IMR-90 (cell line): Measurements from ENCODE around the gene ABI3. TPM values are rescaled to one million over a fixed set of nuclear protein-coding genes. Genes with fewer than 3 reads are reported as not detected.

Experiments used
- ATAC-seq: fragments of 200-7000 bp; cut with Tn5 transposase; 2 replicates; pipeline ENCODE4 v1.9.1; 2020; ENCODE audit warnings: low read depth, mild to moderate bottlenecking, moderate library complexity
- BruUV-seq: library from RNA; stranded (reverse); fragments of 400-500 nt; replicated peaks from 2 replicates; lab custom pipeline; 2021; lab: Mats Ljungman, UMichigan
- CTCF ChIA-PET: fragments of 300-600 bp; formaldehyde crosslinking; extraction: SDS; loops from one replicate; lab custom pipeline; 2021; ENCODE audit warnings: antibody characterized with exemption; lab: Yijun Ruan, JAX
- POLR2A ChIA-PET: fragments of 300-600 bp; sonication (Branson Sonifier 250); formaldehyde crosslinking; loops from one replicate; lab custom pipeline; 2022; ENCODE audit warnings: antibody characterized with exemption; ENCODE audit not compliant: unreplicated experiment; lab: Charles Lee
- DNase-seq: peaks from one replicate; pipeline ENCODE4 v3.0.0; 2013
- H2AFZ ChIP-seq: replicated peaks from 2 replicates; pipeline ENCODE3; 2013; ENCODE audit warnings: low read length, mild to moderate bottlenecking; ENCODE audit not compliant: poor library complexity
- H2AK5ac ChIP-seq: 2 replicates; pipeline ENCODE4 v1.6.1; 2013; ENCODE audit warnings: low read depth, low read length, inconsistent platforms
- H2AK9ac ChIP-seq: replicated peaks from 2 replicates; pipeline ENCODE3; 2013; ENCODE audit warnings: mild to moderate bottlenecking, low read depth, low read length, moderate library complexity; ENCODE audit not compliant: poor library complexity
- H2BK120ac ChIP-seq: 2 replicates; pipeline ENCODE4 v1.6.1; 2013; ENCODE audit warnings: low read depth, low read length, inconsistent platforms
- H2BK15ac ChIP-seq: 3 replicates; pipeline ENCODE4 v1.6.1; 2013; ENCODE audit warnings: low read depth, low read length, inconsistent platforms
- H2BK20ac ChIP-seq: 2 replicates; pipeline ENCODE4 v1.6.1; 2013; ENCODE audit warnings: low read depth, mild to moderate bottlenecking, inconsistent platforms, low read length, moderate library complexity
- H2BK5ac ChIP-seq: 2 replicates; pipeline ENCODE4 v1.6.1; 2013; ENCODE audit warnings: mild to moderate bottlenecking, low read depth, low read length, inconsistent platforms; ENCODE audit not compliant: poor library complexity, severe bottlenecking
- H3K14ac ChIP-seq: replicated peaks from 2 replicates; pipeline ENCODE4 v1.6.1; 2013; ENCODE audit warnings: low read depth, low read length, inconsistent platforms
- H3K18ac ChIP-seq: 2 replicates; pipeline ENCODE4 v1.6.1; 2013; ENCODE audit warnings: low read depth, low read length, control low read depth
- H3K23ac ChIP-seq: 2 replicates; pipeline ENCODE4 v1.6.1; 2013; ENCODE audit warnings: low read depth, low read length, inconsistent platforms
- H3K27ac ChIP-seq: 2 replicates; pipeline ENCODE4 v1.5.1; 2013; ENCODE audit warnings: mild to moderate bottlenecking, control low read depth, low read length; ENCODE audit not compliant: insufficient read depth
- H3K27me3 ChIP-seq: 2 replicates; pipeline ENCODE4 v1.6.1; 2013; ENCODE audit warnings: low read length; ENCODE audit not compliant: control insufficient read depth, insufficient read depth
- H3K36me3 ChIP-seq: 2 replicates; pipeline ENCODE4 v1.6.1; 2013; ENCODE audit warnings: low read length, mixed read lengths; ENCODE audit not compliant: control insufficient read depth, insufficient read depth
- H3K4ac ChIP-seq: 2 replicates; pipeline ENCODE4 v1.6.1; 2013; ENCODE audit warnings: low read depth, low read length, inconsistent platforms
- H3K4me1 ChIP-seq: 2 replicates; pipeline ENCODE4 v1.6.1; 2013; ENCODE audit warnings: low read length, mixed read lengths; ENCODE audit not compliant: control insufficient read depth, insufficient read depth
- H3K4me2 ChIP-seq: 2 replicates; pipeline ENCODE4 v1.6.1; 2013; ENCODE audit warnings: low read depth, mild to moderate bottlenecking, control low read depth, low read length, moderate library complexity
- H3K4me3 ChIP-seq: 2 replicates; pipeline ENCODE4 v1.5.1; 2013; ENCODE audit warnings: low read depth, mild to moderate bottlenecking, control low read depth, low read length, moderate library complexity; ENCODE audit not compliant: insufficient read depth
- H3K56ac ChIP-seq: 2 replicates; pipeline ENCODE4 v1.6.1; 2013; ENCODE audit warnings: low read length, inconsistent platforms; ENCODE audit not compliant: insufficient read depth; ENCODE audit errors: extremely low read depth
- H3K79me1 ChIP-seq, 2 experiments: 2 replicates each; pipeline ENCODE4 v1.6.1; 2013; ENCODE audit warnings: low read length in 2 of 2, inconsistent platforms in 1 of 2, low read depth in 1 of 2
- H3K9ac ChIP-seq: 2 replicates; pipeline ENCODE4 v1.6.1; 2013; ENCODE audit warnings: low read depth, low read length, control low read depth
- H3K9me1 ChIP-seq: 2 replicates; pipeline ENCODE4 v1.6.1; 2013; ENCODE audit warnings: low read length, inconsistent platforms; ENCODE audit not compliant: insufficient read depth
- H3K9me3 ChIP-seq: 2 replicates; pipeline ENCODE4 v1.6.1; 2013; ENCODE audit warnings: low read length; ENCODE audit not compliant: control insufficient read depth, insufficient read depth
- H4K20me1 ChIP-seq: 2 replicates; pipeline ENCODE4 v1.6.1; 2013; ENCODE audit warnings: low read length, inconsistent platforms; ENCODE audit not compliant: insufficient read depth
- H4K5ac ChIP-seq: 2 replicates; pipeline ENCODE4 v1.6.1; 2013; ENCODE audit warnings: mild to moderate bottlenecking, low read depth, low read length, control low read depth
- H4K8ac ChIP-seq, 2 experiments: 2 replicates each; pipeline ENCODE4 v1.6.1; 2013; ENCODE audit warnings: low read depth in 2 of 2, low read length in 2 of 2, control low read depth in 1 of 2, inconsistent platforms in 1 of 2
- H4K91ac ChIP-seq: 2 replicates; pipeline ENCODE4 v1.6.1; 2013; ENCODE audit warnings: low read depth, low read length, inconsistent platforms; ENCODE audit not compliant: insufficient read depth
- CHD1 ChIP-seq: IDR thresholded peaks from 2 replicates; pipeline ENCODE4 v1.6.1; 2012; ENCODE audit warnings: low read depth, low read length, improper control_type of control experiment
- FOS ChIP-seq: fragments of 150-350 bp; IDR thresholded peaks from 2 replicates; pipeline ENCODE4 v1.6.1; 2016; ENCODE audit warnings: low read depth, low read length
- MAFK ChIP-seq: IDR thresholded peaks from 2 replicates; pipeline ENCODE4 v1.6.1; 2012; ENCODE audit warnings: low read depth, low read length, improper control_type of control experiment
- MAZ ChIP-seq: IDR thresholded peaks from 2 replicates; pipeline ENCODE4 v1.6.1; 2012; ENCODE audit warnings: low read depth, mild to moderate bottlenecking, low read length, improper control_type of control experiment, moderate library complexity, borderline replicate concordance
- POLR2A ChIP-seq: IDR thresholded peaks from 2 replicates; pipeline ENCODE4 v1.6.1; 2012; ENCODE audit warnings: mild to moderate bottlenecking, low read depth, low read length
- RAD21 ChIP-seq: IDR thresholded peaks from 2 replicates; pipeline ENCODE4 v1.6.1; 2012; ENCODE audit warnings: low read length, improper control_type of control experiment
- RCOR1 ChIP-seq: IDR thresholded peaks from 2 replicates; pipeline ENCODE4 v1.6.1; 2012; ENCODE audit warnings: mild to moderate bottlenecking, low read length, improper control_type of control experiment; ENCODE audit not compliant: insufficient replicate concordance
- RFX5 ChIP-seq: IDR thresholded peaks from 2 replicates; pipeline ENCODE4 v1.8.0; 2012; ENCODE audit warnings: low read depth, mild to moderate bottlenecking, low read length, moderate library complexity
- SMC3 ChIP-seq: fragments of 150-350 bp; IDR thresholded peaks from 2 replicates; pipeline ENCODE4 v1.6.1; 2016; ENCODE audit warnings: low read depth, mild to moderate bottlenecking, antibody characterized with exemption, low read length, moderate library complexity
- WGBS, 2 experiments: methylation state at CpG; one replicate each; pipeline versions ENCODE4 v1.1.5 to v1.1.7; 2013; ENCODE audit warnings: missing lambda C conversion rate in 2 of 2; ENCODE audit not compliant: insufficient read length in 1 of 2; ENCODE audit errors: extremely low coverage in 2 of 2; 5-methylcytosine and 5-hydroxymethylcytosine counted together
- dilution Hi-C: fragments of 300-500 bp; cut with HindIII; formaldehyde crosslinking; loops from one replicate; pipeline ENCODE4 v1.14.3; 2018; ENCODE audit warnings: low sequenced_read_pairs; ENCODE audit not compliant: unreplicated experiment
- in situ Hi-C: fragments of 300-500 bp; cut with MboI; formaldehyde crosslinking; loops from 3 replicates; pipeline ENCODE4 v1.14.3; 2019; ENCODE audit warnings: low sequenced_read_pairs, inconsistent platforms, mixed read lengths
- intact Hi-C: fragments of 100-400 bp; cut with micrococcal nuclease; formaldehyde crosslinking; loops from 2 replicates; pipeline ENCODE4 v1.10.0; 2022
- polyA plus RNA-seq, 3 experiments: library from polyadenylated mRNA; depleted of rRNA; stranded (reverse); fragments of >200 nt; gene quantifications; 2 replicates each; pipeline ENCODE4 v1.2.3, GENCODE V29; 2012; ENCODE audit warnings: low replicate concordance in 1 of 3
- total RNA-seq: library from RNA; depleted of rRNA; stranded (reverse); fragments of >200 nt; gene quantifications from 2 replicates; pipeline ENCODE4 v1.2.3, GENCODE V29; 2012
- TF ChIP-seq, protein P1 (sequence below): fragments of 150-350 bp; IDR thresholded peaks from 2 replicates; pipeline ENCODE4 v1.6.1; 2017; ENCODE audit warnings: mild to moderate bottlenecking, antibody characterized with exemption, low read length, low read depth
- TF ChIP-seq, protein P2 (sequence below): fragments of 150-350 bp; IDR thresholded peaks from 2 replicates; pipeline ENCODE4 v1.6.1; 2016; ENCODE audit warnings: low read depth, mild to moderate bottlenecking, low read length, moderate library complexity, borderline replicate concordance
- TF ChIP-seq, protein P3 (sequence below): conservative IDR thresholded peaks from 2 replicates; pipeline ENCODE4 v1.5.1; 2012; ENCODE audit warnings: mild to moderate bottlenecking, low read depth, low read length, improper control_type of control experiment

Gene ABI3
- total and polyA plus RNA-seq, 2 of the 4 experiments (the other 2 are of a cell fraction): 1.1 to 1.2 TPM

DNA sequence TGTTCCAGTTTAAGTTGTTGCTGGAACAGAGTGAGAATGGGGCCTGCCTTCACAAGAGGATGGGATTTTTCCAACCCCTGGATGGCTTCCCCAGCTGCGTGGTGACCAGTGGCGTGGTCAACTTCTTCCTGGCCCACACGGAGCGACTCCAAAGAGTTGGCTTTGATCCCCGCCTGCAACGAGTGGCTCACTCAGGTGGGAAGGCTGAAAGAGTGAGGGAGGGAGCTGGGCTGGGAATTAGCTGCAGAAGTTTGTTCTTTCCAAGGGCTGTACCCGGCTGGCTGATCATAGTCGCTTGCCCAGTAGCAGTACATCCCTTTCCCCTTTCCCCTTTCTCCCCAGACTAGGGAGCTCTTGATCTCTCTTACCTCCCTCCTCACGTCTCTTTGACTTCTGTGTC lies 41.8 kb upstream of the ABI3 start:
- POLR2A ChIA-PET: no interaction called here

More for the DNA sequence above, 41.8 kb upstream of the ABI3 start:
- H2BK20ac ChIP-seq: no peak overlapping the region
- H3K27ac ChIP-seq: no peak overlapping the region
- H3K27me3 ChIP-seq: peaks cover 65% of the 10 kb centered on the region
- no TSS peak for BruUV-seq
- no peak overlapping the region for H2BK120ac ChIP-seq
- WGBS, 2 experiments: 29% methylated on average over 1 of the region's 9 CpGs; no CpG with 5 or more reads in 1 of the 2 experiments
- ATAC-seq (no peak), DNase-seq (no peak)
- TF ChIP-seq, protein P1, sequence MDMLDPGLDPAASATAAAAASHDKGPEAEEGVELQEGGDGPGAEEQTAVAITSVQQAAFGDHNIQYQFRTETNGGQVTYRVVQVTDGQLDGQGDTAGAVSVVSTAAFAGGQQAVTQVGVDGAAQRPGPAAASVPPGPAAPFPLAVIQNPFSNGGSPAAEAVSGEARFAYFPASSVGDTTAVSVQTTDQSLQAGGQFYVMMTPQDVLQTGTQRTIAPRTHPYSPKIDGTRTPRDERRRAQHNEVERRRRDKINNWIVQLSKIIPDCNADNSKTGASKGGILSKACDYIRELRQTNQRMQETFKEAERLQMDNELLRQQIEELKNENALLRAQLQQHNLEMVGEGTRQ: no peak
- TF ChIP-seq CHD1 (no peak), RAD21 (no peak), SMC3 (no peak), RFX5 (no peak), FOS (no peak), MAFK (no peak), MAZ (no peak), POLR2A (no peak), RCOR1 (no peak)
- TF ChIP-seq, protein P2, sequence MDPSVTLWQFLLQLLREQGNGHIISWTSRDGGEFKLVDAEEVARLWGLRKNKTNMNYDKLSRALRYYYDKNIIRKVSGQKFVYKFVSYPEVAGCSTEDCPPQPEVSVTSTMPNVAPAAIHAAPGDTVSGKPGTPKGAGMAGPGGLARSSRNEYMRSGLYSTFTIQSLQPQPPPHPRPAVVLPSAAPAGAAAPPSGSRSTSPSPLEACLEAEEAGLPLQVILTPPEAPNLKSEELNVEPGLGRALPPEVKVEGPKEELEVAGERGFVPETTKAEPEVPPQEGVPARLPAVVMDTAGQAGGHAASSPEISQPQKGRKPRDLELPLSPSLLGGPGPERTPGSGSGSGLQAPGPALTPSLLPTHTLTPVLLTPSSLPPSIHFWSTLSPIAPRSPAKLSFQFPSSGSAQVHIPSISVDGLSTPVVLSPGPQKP: no peak
- TF ChIP-seq, protein P3, sequence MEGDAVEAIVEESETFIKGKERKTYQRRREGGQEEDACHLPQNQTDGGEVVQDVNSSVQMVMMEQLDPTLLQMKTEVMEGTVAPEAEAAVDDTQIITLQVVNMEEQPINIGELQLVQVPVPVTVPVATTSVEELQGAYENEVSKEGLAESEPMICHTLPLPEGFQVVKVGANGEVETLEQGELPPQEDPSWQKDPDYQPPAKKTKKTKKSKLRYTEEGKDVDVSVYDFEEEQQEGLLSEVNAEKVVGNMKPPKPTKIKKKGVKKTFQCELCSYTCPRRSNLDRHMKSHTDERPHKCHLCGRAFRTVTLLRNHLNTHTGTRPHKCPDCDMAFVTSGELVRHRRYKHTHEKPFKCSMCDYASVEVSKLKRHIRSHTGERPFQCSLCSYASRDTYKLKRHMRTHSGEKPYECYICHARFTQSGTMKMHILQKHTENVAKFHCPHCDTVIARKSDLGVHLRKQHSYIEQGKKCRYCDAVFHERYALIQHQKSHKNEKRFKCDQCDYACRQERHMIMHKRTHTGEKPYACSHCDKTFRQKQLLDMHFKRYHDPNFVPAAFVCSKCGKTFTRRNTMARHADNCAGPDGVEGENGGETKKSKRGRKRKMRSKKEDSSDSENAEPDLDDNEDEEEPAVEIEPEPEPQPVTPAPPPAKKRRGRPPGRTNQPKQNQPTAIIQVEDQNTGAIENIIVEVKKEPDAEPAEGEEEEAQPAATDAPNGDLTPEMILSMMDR: no peak
- no peaks in the 10 kb centered on the region for H4K20me1 ChIP-seq
- no peak overlapping the region for H3K14ac ChIP-seq
- no peak overlapping the region for H3K56ac ChIP-seq
- H3K36me3 ChIP-seq: no peaks in the 10 kb centered on the region
- H3K4me3 ChIP-seq: no peak overlapping the region
- no peaks in the 10 kb centered on the region for H3K4me1 ChIP-seq
- H3K4ac ChIP-seq: no peak overlapping the region
- no peak overlapping the region for H3K9ac ChIP-seq
- no peaks in the 10 kb centered on the region for H3K79me1 ChIP-seq
- no peak overlapping the region for H2AFZ ChIP-seq
- in situ Hi-C loops (no loop called here), dilution Hi-C loops (no loop called here), intact Hi-C loops (no loop called here)
- H3K9me1 ChIP-seq: no peaks in the 10 kb centered on the region
- H2AK9ac ChIP-seq: no peak overlapping the region
- H3K4me2 ChIP-seq: no peak overlapping the region
- no peak overlapping the region for H2BK15ac ChIP-seq
- CTCF ChIA-PET: interaction anchor here (0.9 kb wide), 1 partner anchor 12 kb away, joined by 5 read pairs; no protein-coding TSS in a partner anchor
- no peak overlapping the region for H4K91ac ChIP-seq
- no peak overlapping the region for H4K5ac ChIP-seq
- H3K9me3 ChIP-seq: peaks cover 11% of the 10 kb centered on the region
- H3K18ac ChIP-seq: no peak overlapping the region
- H2BK5ac ChIP-seq: no peak overlapping the region
- no peak overlapping the region for H3K23ac ChIP-seq
- no peak overlapping the region for H4K8ac ChIP-seq
- H2AK5ac ChIP-seq: no peak overlapping the region
